ENCODE results near the gene ELSPBP1.
"Not testable (repeated sequence)": the region's sequence is repeated elsewhere in the genome, so short reads cannot be mapped to it uniquely, and the experiment has no call there.

DNA sequence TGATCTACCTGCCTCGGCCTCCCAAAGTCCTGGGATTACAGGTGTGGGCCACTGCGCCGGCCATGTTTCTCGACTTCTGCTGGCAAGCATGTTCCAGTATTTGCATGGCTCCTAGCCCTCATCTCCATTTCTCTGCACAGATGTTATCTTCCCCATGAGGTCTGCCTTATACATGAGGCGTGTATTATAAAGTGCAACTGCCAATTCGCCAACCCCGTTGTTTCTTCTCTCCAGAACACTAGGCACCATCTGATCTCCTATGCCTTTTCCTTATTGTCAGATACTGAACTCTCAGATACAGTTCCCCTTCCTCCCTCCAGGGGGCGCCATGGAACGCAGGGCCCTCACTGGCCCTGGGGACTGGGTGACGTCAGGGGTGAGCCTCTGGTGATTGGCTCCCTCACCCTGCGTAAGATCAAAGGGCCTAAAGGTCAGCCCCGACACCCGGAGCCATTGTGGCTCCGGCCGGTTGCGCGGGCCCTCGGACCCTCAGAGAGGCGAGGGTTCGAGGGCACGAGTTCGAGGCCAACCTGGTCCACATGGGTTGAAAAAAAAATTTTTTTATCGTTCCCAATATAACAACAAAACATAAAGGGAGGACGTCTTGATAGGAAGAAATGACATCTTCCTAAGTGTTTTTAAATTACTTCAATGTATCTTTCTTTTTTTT, 44.4 kb upstream of the ELSPBP1 start:
- not testable (repeated sequence) for TF ChIP-seq ZFP30 (CRISPR knock-in tag; IDR thresholded peaks at IDR 0.05); ZFP3 (CRISPR knock-in tag; IDR thresholded peaks at IDR 0.05); ZNF8 (CRISPR knock-in tag; IDR thresholded peaks at IDR 0.05); ZC3H10 (CRISPR knock-in tag; IDR thresholded peaks at IDR 0.05); ZNF70 (CRISPR knock-in tag; IDR thresholded peaks at IDR 0.05); SNAI2 (CRISPR knock-in tag; IDR thresholded peaks at IDR 0.05); ARNTL (CRISPR knock-in tag; IDR thresholded peaks at IDR 0.05; ENCODE audit: borderline replicate concordance, low read depth); ZNF565 (CRISPR knock-in tag; conservative IDR thresholded peaks at IDR 0.05; ENCODE audit: low read depth); PPARA (CRISPR knock-in tag; IDR thresholded peaks at IDR 0.05; ENCODE audit: borderline replicate concordance)
- TF ChIP-seq, protein P1, sequence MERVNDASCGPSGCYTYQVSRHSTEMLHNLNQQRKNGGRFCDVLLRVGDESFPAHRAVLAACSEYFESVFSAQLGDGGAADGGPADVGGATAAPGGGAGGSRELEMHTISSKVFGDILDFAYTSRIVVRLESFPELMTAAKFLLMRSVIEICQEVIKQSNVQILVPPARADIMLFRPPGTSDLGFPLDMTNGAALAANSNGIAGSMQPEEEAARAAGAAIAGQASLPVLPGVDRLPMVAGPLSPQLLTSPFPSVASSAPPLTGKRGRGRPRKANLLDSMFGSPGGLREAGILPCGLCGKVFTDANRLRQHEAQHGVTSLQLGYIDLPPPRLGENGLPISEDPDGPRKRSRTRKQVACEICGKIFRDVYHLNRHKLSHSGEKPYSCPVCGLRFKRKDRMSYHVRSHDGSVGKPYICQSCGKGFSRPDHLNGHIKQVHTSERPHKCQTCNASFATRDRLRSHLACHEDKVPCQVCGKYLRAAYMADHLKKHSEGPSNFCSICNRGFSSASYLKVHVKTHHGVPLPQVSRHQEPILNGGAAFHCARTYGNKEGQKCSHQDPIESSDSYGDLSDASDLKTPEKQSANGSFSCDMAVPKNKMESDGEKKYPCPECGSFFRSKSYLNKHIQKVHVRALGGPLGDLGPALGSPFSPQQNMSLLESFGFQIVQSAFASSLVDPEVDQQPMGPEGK (CRISPR knock-in tag; IDR thresholded peaks at IDR 0.05; ENCODE audit: borderline replicate concordance) = not testable (repeated sequence)
- TF ChIP-seq, protein P2, sequence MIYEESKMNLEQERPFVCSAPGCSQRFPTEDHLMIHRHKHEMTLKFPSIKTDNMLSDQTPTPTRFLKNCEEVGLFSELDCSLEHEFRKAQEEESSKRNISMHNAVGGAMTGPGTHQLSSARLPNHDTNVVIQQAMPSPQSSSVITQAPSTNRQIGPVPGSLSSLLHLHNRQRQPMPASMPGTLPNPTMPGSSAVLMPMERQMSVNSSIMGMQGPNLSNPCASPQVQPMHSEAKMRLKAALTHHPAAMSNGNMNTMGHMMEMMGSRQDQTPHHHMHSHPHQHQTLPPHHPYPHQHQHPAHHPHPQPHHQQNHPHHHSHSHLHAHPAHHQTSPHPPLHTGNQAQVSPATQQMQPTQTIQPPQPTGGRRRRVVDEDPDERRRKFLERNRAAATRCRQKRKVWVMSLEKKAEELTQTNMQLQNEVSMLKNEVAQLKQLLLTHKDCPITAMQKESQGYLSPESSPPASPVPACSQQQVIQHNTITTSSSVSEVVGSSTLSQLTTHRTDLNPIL (CRISPR knock-in tag; IDR thresholded peaks at IDR 0.05; ENCODE audit: low read depth) = not testable (repeated sequence)
- TF ChIP-seq, protein P3, sequence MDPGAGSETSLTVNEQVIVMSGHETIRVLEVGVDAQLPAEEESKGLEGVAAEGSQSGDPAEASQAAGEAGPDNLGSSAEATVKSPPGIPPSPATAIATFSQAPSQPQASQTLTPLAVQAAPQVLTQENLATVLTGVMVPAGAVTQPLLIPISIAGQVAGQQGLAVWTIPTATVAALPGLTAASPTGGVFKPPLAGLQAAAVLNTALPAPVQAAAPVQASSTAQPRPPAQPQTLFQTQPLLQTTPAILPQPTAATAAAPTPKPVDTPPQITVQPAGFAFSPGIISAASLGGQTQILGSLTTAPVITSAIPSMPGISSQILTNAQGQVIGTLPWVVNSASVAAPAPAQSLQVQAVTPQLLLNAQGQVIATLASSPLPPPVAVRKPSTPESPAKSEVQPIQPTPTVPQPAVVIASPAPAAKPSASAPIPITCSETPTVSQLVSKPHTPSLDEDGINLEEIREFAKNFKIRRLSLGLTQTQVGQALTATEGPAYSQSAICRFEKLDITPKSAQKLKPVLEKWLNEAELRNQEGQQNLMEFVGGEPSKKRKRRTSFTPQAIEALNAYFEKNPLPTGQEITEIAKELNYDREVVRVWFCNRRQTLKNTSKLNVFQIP (CRISPR knock-in tag; IDR thresholded peaks at IDR 0.05; ENCODE audit: borderline replicate concordance, low read depth) = not testable (repeated sequence)
- TF ChIP-seq, protein P4, sequence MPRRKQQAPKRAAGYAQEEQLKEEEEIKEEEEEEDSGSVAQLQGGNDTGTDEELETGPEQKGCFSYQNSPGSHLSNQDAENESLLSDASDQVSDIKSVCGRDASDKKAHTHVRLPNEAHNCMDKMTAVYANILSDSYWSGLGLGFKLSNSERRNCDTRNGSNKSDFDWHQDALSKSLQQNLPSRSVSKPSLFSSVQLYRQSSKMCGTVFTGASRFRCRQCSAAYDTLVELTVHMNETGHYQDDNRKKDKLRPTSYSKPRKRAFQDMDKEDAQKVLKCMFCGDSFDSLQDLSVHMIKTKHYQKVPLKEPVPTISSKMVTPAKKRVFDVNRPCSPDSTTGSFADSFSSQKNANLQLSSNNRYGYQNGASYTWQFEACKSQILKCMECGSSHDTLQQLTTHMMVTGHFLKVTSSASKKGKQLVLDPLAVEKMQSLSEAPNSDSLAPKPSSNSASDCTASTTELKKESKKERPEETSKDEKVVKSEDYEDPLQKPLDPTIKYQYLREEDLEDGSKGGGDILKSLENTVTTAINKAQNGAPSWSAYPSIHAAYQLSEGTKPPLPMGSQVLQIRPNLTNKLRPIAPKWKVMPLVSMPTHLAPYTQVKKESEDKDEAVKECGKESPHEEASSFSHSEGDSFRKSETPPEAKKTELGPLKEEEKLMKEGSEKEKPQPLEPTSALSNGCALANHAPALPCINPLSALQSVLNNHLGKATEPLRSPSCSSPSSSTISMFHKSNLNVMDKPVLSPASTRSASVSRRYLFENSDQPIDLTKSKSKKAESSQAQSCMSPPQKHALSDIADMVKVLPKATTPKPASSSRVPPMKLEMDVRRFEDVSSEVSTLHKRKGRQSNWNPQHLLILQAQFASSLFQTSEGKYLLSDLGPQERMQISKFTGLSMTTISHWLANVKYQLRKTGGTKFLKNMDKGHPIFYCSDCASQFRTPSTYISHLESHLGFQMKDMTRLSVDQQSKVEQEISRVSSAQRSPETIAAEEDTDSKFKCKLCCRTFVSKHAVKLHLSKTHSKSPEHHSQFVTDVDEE (CRISPR knock-in tag; IDR thresholded peaks at IDR 0.05) = not testable (repeated sequence)
